H1 (cell line): ENCODE measurements around the gene ELOVL5. TPM values are rescaled to one million over a fixed set of nuclear protein-coding genes. Genes with fewer than 3 reads are reported as not detected.

Experiments used
- CTCF ChIA-PET: fragments of 300-600 bp; sonication (Branson Sonifier 250); formaldehyde crosslinking; loops from one replicate; lab custom pipeline; 2021; ENCODE audit not compliant: partially characterized antibody; lab: Charles Lee
- POLR2A ChIA-PET: fragments of 300-600 bp; sonication (Branson Sonifier 250); formaldehyde crosslinking; loops from one replicate; lab custom pipeline; 2021; ENCODE audit warnings: inconsistent platforms; ENCODE audit not compliant: partially characterized antibody; lab: Charles Lee
- DNase-seq, 2 experiments: peaks; one replicate each; pipeline versions ENCODE4 v3.0.0 to v3.0.0-alpha.2; 2010 to 2022; ENCODE audit warnings: low spot score in 2 of 2, low read depth in 1 of 2, mixed read lengths in 1 of 2
- FAIRE-seq: peaks from 2 replicates; lab custom pipeline; 2011; peaks lifted over from hg19 to GRCh38; lab: Jason Lieb, UNC
- H2AFZ ChIP-seq: 2 replicates; pipeline ENCODE4 v1.8.1; 2012; ENCODE audit warnings: low read length, inconsistent platforms
- H2AK5ac ChIP-seq: 2 replicates; pipeline ENCODE4 v1.6.1; 2013; ENCODE audit warnings: low read depth, low read length
- H2BK120ac ChIP-seq: replicated peaks from 2 replicates; pipeline ENCODE3; 2013; ENCODE audit warnings: low read depth, low read length, inconsistent platforms
- H2BK12ac ChIP-seq: 2 replicates; pipeline ENCODE4 v1.6.1; 2013; ENCODE audit warnings: low read depth, low read length
- H2BK15ac ChIP-seq: 2 replicates; pipeline ENCODE4 v1.6.1; 2013; ENCODE audit warnings: low read length
- H2BK20ac ChIP-seq: 2 replicates; pipeline ENCODE4 v1.6.1; 2013; ENCODE audit warnings: low read length
- H2BK5ac ChIP-seq: 2 replicates; pipeline ENCODE4 v1.6.1; 2013; ENCODE audit warnings: low read depth, low read length
- H3K14ac ChIP-seq: 2 replicates; pipeline ENCODE4 v1.6.1; 2013; ENCODE audit warnings: inconsistent platforms; ENCODE audit not compliant: insufficient read length
- H3K18ac ChIP-seq: 2 replicates; pipeline ENCODE4 v1.6.1; 2013; ENCODE audit warnings: low read length; ENCODE audit errors: extremely low read depth
- H3K23ac ChIP-seq: 2 replicates; pipeline ENCODE4 v1.6.1; 2013; ENCODE audit warnings: inconsistent platforms; ENCODE audit not compliant: insufficient read length
- H3K23me2 ChIP-seq: 2 replicates; pipeline ENCODE4 v1.6.1; 2013; ENCODE audit warnings: low read depth, low read length
- H3K27ac ChIP-seq: 2 replicates; pipeline ENCODE4 v1.6.1; 2011; ENCODE audit warnings: low read depth, low read length, inconsistent platforms
- H3K27me3 ChIP-seq, 4 experiments: replicated peaks in 1 of 4; 1 replicate in 1 of 4; 2 replicates in 3 of 4; pipeline versions ENCODE4 v1.6.1 to v1.8.1; 2011 to 2013; ENCODE audit warnings: low read length in 3 of 4, mild to moderate bottlenecking in 3 of 4, inconsistent platforms in 2 of 4, mixed read lengths in 2 of 4, moderate library complexity in 1 of 4; ENCODE audit not compliant: control insufficient read depth in 3 of 4, insufficient read depth in 3 of 4; ENCODE audit errors: extremely low read depth in 1 of 4
- H3K36me3 ChIP-seq, 4 experiments: 2 replicates each; pipeline versions ENCODE4 v1.6.1 to v1.8.1; 2011 to 2013; ENCODE audit warnings: mild to moderate bottlenecking in 4 of 4, low read length in 3 of 4, moderate library complexity in 2 of 4, control low read depth in 1 of 4, inconsistent platforms in 1 of 4; ENCODE audit not compliant: insufficient read depth in 4 of 4, control insufficient read depth in 2 of 4
- H3K4ac ChIP-seq: replicated peaks from 2 replicates; pipeline ENCODE3; 2013; ENCODE audit warnings: low read length, low read depth, mixed read lengths, inconsistent platforms; ENCODE audit not compliant: insufficient read length
- H3K4me1 ChIP-seq, 4 experiments: replicated peaks in 1 of 4; 1 replicate in 1 of 4; 2 replicates in 3 of 4; pipeline versions ENCODE4 v1.6.1 to v1.8.1; 2011 to 2013; ENCODE audit warnings: low read length in 3 of 4, inconsistent platforms in 2 of 4, mixed read lengths in 1 of 4; ENCODE audit not compliant: insufficient read depth in 4 of 4, control insufficient read depth in 3 of 4
- H3K4me2 ChIP-seq, 2 experiments: 2 replicates each; pipeline versions ENCODE4 v1.6.1 to v1.8.1; 2011 to 2013; ENCODE audit warnings: low read depth in 2 of 2, low read length in 2 of 2, control low read depth in 1 of 2, inconsistent platforms in 1 of 2, mild to moderate bottlenecking in 1 of 2; ENCODE audit not compliant: insufficient read depth in 1 of 2
- H3K4me3 ChIP-seq, 4 experiments: fragments of 200-600, 300-600 bp in 1 of 4; sonication (generic), shearing (Covaris generic), sonication (Bioruptor Twin) in 1 of 4; 2 replicates each; pipeline versions ENCODE4 v1.5.1 to v1.8.1; 2011 to 2016; ENCODE audit warnings: low read length in 4 of 4, low read depth in 3 of 4, control low read depth in 2 of 4, inconsistent platforms in 2 of 4, mild to moderate bottlenecking in 2 of 4, mixed read lengths in 1 of 4, moderate library complexity in 1 of 4; ENCODE audit not compliant: insufficient read depth in 2 of 4; ENCODE audit errors: extremely low read depth in 1 of 4
- H3K56ac ChIP-seq: replicated peaks from 2 replicates; pipeline ENCODE3; 2013; ENCODE audit warnings: low read depth, mild to moderate bottlenecking, mixed read lengths, low read length, inconsistent platforms; ENCODE audit not compliant: insufficient read length
- H3K79me1 ChIP-seq: 2 replicates; pipeline ENCODE4 v1.6.1; 2013; ENCODE audit warnings: low read depth, low read length, control low read depth
- H3K79me2 ChIP-seq, 2 experiments: 2 replicates each; pipeline versions ENCODE4 v1.6.1 to v1.8.1; 2012 to 2013; ENCODE audit warnings: low read length in 2 of 2, mild to moderate bottlenecking in 2 of 2, inconsistent platforms in 1 of 2; ENCODE audit not compliant: insufficient read depth in 2 of 2, control insufficient read depth in 1 of 2
- H3K9ac ChIP-seq, 4 experiments: replicated peaks in 1 of 4; 1 replicate in 1 of 4; 2 replicates in 3 of 4; pipeline versions ENCODE4 v1.6.1 to v1.8.1; 2011 to 2013; ENCODE audit warnings: low read depth in 3 of 4, low read length in 3 of 4, control low read depth in 2 of 4, mild to moderate bottlenecking in 2 of 4, moderate library complexity in 2 of 4, inconsistent platforms in 1 of 4; ENCODE audit errors: extremely low read depth in 1 of 4
- H3K9me3 ChIP-seq, 2 experiments: 2 replicates each; pipeline versions ENCODE4 v1.6.1 to v1.8.1; 2012 to 2013; ENCODE audit warnings: mild to moderate bottlenecking in 2 of 2, moderate library complexity in 2 of 2, control low read depth in 1 of 2, inconsistent platforms in 1 of 2, low read depth in 1 of 2, low read length in 1 of 2, mixed read lengths in 1 of 2; ENCODE audit not compliant: insufficient read depth in 2 of 2
- H4K20me1 ChIP-seq, 2 experiments: replicated peaks in 1 of 2; 2 replicates each; pipeline versions ENCODE3 to v1.8.1; 2011 to 2013; ENCODE audit warnings: inconsistent platforms in 2 of 2, low read length in 2 of 2, mild to moderate bottlenecking in 1 of 2; ENCODE audit not compliant: insufficient read depth in 2 of 2, control insufficient read depth in 1 of 2
- H4K5ac ChIP-seq: 2 replicates; pipeline ENCODE4 v1.6.1; 2013; ENCODE audit warnings: low read length, low read depth, mixed read lengths, inconsistent platforms; ENCODE audit not compliant: insufficient read length
- H4K8ac ChIP-seq: 2 replicates; pipeline ENCODE4 v1.8.0; 2013; ENCODE audit warnings: mild to moderate bottlenecking, moderate library complexity, low read length, inconsistent platforms; ENCODE audit not compliant: insufficient read depth; ENCODE audit errors: extremely low read depth
- H4K91ac ChIP-seq: replicated peaks from 2 replicates; pipeline ENCODE3; 2013; ENCODE audit warnings: low read length, mixed read lengths, inconsistent platforms; ENCODE audit not compliant: insufficient read length
- SIRT6 ChIP-seq: IDR thresholded peaks from one replicate; pipeline ENCODE4 v1.7.1; 2012; ENCODE audit warnings: low read length, inconsistent platforms
- WGBS, 2 experiments: shearing (Covaris generic) in 1 of 2; methylation state at CpG; one replicate each; pipeline versions ENCODE4 v1.1.6 to v1.1.7; 2013 to 2015; ENCODE audit warnings: low lambda C conversion rate in 2 of 2, mixed read lengths in 2 of 2, inconsistent platforms in 1 of 2, low coverage in 1 of 2, missing lambda C conversion rate in 1 of 2; ENCODE audit not compliant: insufficient replicate concordance in 2 of 2, insufficient coverage in 1 of 2, insufficient read length in 1 of 2; ENCODE audit errors: extremely low coverage in 1 of 2, missing lambda C conversion rate in 1 of 2; 5-methylcytosine and 5-hydroxymethylcytosine counted together
- polyA plus RNA-seq, 7 experiments: library from polyadenylated mRNA; depleted of rRNA in 3 of 7; stranded (reverse) in 5 of 7; unstranded in 2 of 7; fragments of >200 nt in 5 of 7; fragments of 200-250 nt in 2 of 7; gene quantifications; 1 replicate in 5 of 7; 2 replicates in 1 of 7; 4 replicates in 1 of 7; pipeline versions ENCODE4 v1.2.1 to v1.2.3, GENCODE V29; 2011 to 2013; ENCODE audit warnings: missing spikeins in 2 of 7, mixed read lengths in 2 of 7
- total RNA-seq: library from RNA; stranded (reverse); fragmentation: NEBNext Ultra II Directional; extraction: Animal tissue kit (Norgen Biotek cat#: 25700); gene quantifications from 2 replicates; pipeline ENCODE4 v1.2.1, GENCODE V29; 2021

The ELOVL5 gene
- total and polyA plus RNA-seq, 2 of the 8 experiments (the other 6 are each of a cell fraction or from before 2014, with no cell fraction given), result 113 to 156 TPM

GRCh38 chr6:53339424-53339823 lies 9.3 kb downstream of the ELOVL5 start:
- H2AFZ ChIP-seq, result no peak overlapping the region
- CTCF ChIA-PET, result interaction anchor here (0.8 to 3.1 kb wide), 3 partner anchors 11 to 46 kb away, joined by 3 to 15 read pairs (median 4); no protein-coding TSS in a partner anchor
- no peak for TF ChIP-seq SIRT6

More at GRCh38 chr6:53339424-53339823, 9.3 kb downstream of the ELOVL5 start:
- Histone ChIP-seq H2BK5ac (no peak overlapping the region), H3K4ac (no peak overlapping the region), H3K79me1 (peaks cover 21% of the 10 kb centered on the region; the same call in 1 of the 2 replicates), H3K4me2 (no peak overlapping the region), H3K27me3 (no peaks in the 10 kb centered on the region), H3K23ac (no peak overlapping the region), H3K23me2 (no peaks in the 10 kb centered on the region), H3K9me3 (no peaks in the 10 kb centered on the region), H3K14ac (no peak overlapping the region), H3K18ac (no peak overlapping the region), H4K20me1 (peaks cover 43 to 58% of the 10 kb centered on the region in 2 experiments), H4K8ac (no peak overlapping the region), H2BK15ac (no peak overlapping the region), H3K56ac (no peak overlapping the region), H2AK5ac (no peak overlapping the region), H2BK12ac (no peak overlapping the region), H3K4me1 (peaks cover 0 to 14% (median 5%) of the 10 kb centered on the region in 4 experiments; a peak in 4 of 7 replicates), H2BK20ac (no peak overlapping the region), H4K91ac (no peak overlapping the region), H2BK120ac (no peak overlapping the region), H4K5ac (no peak overlapping the region), H3K27ac (no peak overlapping the region), H3K36me3 (peaks cover 0 to 3% (median 0%) of the 10 kb centered on the region in 4 experiments; a peak in 2 of 8 replicates), H3K79me2 (peaks cover 65 to 100% of the 10 kb centered on the region in 2 experiments), H3K9ac (no peak overlapping the region), H3K4me3 (no peak overlapping the region)
- FAIRE-seq (no peak), DNase-seq (no peak)
- POLR2A ChIA-PET, result no interaction called here
- WGBS, 2 experiments, result 91% methylated on average over 2 of the region's 2 CpGs; no CpG with 5 or more reads in 1 of the 2 experiments
